GM21723 (cell line): ENCODE results near the gene PRR23A.
"Not testable (repeated sequence)": the region's sequence is repeated elsewhere in the genome, so short reads cannot be mapped to it uniquely, and the experiment has no call there.

ENCODE experiments used
- ATAC-seq: cut with Tn5 transposase; IDR thresholded peaks from one replicate; pipeline ENCODE4 v1.9.1; 2021; ENCODE audit warnings: mild to moderate bottlenecking, moderate library complexity; ENCODE audit not compliant: unreplicated experiment

Gene PRR23A

GRCh38 chr3:139006051-139006716 is at the start of gene PRR23A:
TSS of gene PRR23A (minus strand) at chr3:139006268. CDS start at chr3:139006268, 0 bp downstream.
- ATAC-seq: no peak

- no peak for ATAC-seq
These were observed 46.9 kb upstream of the PRR23A start for GRCh38 chr3:139052802-139053600.

GRCh38 chr3:139044366-139045210 is 38.5 kb upstream of the PRR23A start, which contains the start of gene PRR23C:
TSS of gene PRR23C (minus strand) at chr3:139044892. CDS start at chr3:139044620, 272 bp downstream.
- ATAC-seq: no peak

DNA sequence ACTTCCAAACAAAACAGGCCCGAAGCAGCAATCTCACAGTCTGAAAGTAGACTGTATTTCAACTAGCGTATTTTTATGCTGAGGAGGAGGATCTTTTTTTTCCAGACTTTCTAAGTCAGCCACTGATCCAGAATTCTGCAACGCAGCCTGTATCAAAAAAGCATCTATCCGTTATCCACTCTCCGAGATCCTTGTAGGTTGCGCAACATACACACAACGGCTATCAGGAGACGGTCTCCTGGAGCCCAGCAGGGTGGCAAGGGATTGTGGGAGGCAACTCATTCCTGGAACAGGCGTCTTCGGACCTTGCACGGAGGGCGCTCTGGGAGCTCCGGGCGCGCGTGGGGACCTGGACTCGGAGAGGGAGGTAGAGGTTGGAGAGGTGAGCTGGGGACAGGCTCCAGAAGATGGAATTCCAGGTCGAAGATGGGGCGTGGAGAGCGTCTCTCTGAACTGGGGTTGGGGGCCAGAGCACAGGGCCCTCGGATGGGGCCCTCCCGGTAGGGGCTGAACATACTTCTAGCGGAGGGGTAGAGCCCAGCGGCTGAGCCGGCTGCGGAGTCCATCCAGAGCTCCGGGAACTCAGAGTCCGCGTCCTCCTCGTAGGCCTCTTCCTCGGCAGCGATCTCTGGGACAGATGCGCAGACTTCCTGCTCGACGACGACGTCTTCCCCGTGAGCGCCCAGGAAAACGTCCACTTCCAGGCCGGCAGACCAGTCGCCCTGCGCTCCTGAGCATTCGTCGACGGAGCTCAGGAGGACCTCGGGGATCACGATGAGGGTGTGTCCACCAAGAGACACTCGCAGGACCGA is 37.7 kb upstream of the PRR23A start:
- no peak for ATAC-seq

DNA sequence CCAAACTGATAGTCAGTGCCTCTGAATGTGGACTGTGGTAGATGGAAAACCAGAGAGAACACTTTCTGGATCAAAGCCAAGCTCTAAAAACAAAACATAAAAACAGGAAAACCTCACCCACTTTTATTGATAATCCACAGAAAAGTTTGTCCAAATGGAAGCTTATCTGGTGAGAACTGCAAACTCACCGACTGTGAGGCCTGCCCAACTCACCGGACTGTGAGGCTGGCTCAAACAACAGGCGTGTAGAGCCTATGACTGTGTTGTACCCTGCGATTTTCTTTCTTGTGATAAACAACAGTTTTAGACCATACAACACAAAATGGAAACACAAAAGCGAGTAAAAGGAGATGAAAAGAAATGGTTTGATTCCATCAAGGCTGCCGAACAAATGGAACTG is 31.4 kb upstream of the PRR23A start:
- no peak for ATAC-seq

DNA sequence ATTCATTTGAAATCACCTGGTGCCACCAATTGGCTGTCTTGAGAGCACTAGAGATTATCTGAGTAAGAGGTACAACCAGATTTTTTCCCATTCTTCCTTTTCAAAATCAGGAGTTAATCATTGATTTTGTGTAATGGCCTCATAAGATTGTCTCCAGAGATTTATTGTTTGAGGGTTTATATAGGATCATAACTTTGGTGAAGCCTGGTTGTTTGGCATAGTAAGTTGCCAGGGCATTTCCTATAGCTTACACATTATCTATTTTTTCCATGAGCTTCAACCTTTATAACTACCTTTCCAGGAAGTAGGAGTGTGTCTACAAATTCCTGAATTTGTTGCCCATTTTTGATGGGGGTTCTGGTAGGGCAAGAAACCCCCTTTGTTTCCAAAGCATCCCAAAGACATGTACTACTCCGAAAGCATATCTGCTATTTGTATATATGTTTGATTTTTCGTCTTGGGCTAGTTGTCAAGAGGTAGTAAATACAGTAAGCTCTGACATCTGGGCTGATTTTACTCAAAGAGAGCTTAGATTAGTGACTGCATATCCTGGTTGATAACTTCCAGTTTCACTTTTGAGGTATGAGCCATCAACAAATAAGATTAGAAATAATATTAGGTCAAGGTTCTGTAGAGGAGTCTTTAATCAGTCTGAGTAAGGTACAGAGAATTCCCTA is 26.4 kb upstream of the PRR23A start:
- no peak for ATAC-seq

- ATAC-seq: not testable (repeated sequence)
These were observed 24.5 kb upstream of the PRR23A start for GRCh38 chr3:139030576-139030975.

DNA sequence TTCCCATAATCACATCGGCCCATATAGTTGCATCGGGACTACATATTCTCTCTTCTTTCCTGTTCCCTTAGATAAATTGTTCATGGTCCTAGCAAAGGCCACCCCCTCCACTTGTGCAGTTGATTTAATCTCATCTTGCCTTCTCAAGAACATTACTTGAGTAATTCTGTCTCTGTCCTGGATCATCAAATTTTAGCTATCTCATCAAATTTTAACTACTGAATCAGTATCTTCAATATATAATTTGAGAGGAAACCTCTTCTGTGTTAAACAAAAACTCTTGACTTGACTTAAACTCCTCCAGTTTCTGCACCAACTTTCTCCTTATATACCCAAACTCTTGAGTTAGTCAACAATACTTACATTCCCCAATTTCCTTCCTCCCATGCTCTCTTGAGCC is 18.9 kb upstream of the PRR23A start:
- ATAC-seq: no peak

DNA sequence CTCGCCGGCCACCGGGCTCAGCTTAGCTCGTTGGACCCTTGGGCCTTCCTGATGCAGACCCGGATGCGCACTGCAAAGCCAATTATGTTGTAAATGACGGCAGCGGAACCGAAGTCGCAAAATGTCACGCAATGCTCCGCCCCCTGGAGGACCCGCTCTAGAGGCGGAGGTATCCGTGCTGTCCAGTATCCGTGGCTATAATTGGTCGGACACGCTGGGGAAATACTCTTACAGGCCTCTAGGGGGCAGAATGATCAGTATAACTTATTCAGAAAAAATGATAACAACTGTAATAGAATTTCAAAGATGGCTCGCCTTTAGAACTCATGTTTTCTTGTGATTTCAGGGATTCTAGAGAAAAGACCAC is 14.8 kb upstream of the PRR23A start, which contains the start of gene PRR23B:
TSS of gene PRR23B (minus strand) at position 59 of the 367 bp plus-strand sequence. CDS start 265 bp downstream, outside the sequence.
- ATAC-seq: no peak

DNA sequence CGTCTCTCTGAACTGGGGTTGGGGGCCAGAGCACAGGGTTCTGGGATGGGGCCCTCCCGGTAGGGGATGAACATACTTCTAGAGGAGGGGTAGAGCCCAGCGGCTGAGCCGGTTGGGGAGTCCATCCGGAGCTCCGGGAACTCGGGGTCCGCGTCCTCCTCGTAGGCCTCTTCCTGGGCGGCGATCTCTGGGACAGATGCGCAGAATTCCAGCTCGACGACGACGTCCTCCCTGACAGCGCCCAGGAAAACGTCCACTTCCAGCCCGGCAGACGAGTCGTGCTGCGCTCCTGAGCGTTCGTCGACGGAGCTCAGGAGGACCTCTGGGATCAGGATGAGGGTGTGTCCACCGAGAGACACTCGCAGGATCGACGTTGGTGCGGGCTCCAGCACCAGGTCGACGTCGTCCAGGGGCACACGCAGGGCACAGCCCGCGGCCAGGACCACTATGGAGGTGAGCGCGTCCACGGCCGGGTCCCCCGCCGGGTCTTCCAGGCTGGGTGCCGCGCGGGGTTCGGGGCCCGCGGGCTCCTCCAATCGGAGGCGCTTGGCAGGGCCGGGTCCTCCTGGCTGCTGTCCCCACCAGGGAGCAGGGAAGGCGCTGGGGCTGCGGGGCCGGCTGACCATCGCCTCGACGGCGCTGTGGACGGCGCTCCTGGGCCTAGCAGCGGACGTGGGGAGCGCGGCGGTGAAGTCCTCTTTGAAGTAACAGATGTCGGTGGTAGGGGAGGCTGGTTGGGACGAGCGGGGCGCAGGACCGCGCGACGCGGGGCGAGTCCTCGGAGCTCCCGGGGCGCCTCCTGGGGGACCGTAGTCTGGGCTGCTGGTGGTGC is 14.2 kb upstream of the PRR23A start:
- no peak for ATAC-seq

DNA sequence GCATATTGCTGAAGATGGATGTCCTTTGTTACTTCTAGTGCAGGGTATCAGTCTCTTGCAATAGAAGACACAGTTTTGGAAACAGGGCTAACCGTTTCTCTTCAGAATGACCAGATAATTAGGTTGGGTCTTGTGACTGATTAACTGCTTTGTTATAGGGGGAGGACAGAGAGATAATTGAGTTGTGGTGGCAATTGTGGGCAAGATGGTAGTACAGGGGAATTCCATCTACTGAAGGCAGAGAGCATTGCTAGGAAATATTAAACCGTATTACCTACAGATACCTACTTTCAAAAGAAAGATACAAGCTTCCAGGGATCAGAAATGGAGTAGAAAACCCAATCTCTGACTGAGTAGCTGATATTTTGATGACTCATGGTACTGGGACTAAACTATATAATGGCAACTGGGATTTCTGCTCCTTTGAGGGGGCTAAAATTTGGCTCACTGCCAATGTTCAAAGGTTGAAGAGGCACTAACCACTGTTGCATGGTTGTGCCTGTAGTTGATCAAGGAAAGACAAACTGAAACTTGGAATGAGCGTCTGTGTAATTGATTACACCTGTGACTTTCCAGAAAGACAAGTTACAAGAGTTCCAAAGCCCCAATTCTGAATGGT is 10.5 kb upstream of the PRR23A start:
- ATAC-seq: no peak

DNA sequence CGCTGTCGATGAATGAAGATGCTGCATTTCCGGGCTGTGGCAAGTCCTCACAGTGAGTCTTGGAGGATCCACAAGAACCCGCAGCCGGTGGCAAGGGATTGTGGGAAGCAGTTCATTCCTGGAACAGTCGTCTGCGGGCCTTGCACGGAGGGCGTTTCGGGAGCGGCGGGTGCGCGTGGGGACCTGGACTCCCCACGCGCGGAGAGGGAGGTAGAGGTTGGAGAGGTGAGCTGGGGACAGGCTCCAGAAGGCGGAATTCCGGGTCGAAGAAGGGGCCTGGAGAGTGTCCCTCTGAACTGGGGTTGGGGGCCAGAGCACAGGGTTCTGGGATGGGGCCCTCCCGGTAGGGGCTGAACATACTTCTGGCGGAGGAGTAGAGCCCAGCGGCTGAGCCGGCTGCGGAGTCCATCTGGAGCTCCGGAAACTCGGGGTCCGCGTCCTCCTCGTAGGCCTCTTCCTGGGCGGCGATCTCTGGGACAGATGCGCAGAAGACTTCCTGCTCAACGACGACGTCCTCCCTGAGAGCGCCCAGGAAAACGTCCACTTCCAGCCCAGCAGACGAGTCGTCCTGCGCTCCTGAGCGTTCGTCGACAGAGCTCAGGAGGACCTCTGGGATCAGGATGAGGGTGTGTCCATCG is 593 bp downstream of the PRR23A start:
- no peak for ATAC-seq

DNA sequence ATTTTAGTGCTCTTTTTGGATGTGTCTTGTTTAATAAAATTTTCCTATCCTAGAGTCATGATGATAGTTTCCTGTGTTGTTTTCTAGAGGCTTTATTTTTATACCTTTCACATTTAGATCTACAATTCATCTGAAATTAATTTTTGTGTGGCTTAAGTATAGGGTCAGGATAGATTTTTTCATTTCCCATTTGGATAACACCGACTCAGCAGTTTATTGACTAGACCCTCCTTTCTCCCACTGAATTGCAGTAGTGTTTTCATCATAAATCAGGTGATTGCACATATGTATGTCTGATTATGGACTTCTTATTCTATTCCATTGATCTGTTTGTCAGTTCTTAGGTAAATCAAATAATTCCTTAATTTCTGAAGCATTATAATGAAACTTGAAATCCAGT is 10.4 kb downstream of the PRR23A start:
- no peak for ATAC-seq

GRCh38 chr3:138987181-138987580 is 18.9 kb downstream of the PRR23A start:
- ATAC-seq: no peak

GRCh38 chr3:138985932-138986331 is 20.1 kb downstream of the PRR23A start:
- ATAC-seq: no peak

- no peak for ATAC-seq
These were observed 21.3 kb downstream of the PRR23A start for GRCh38 chr3:138984816-138985215.

- no peak for ATAC-seq
These were observed 30.0 kb downstream of the PRR23A start for GRCh38 chr3:138976047-138976446.

GRCh38 chr3:138975351-138975750 is 30.7 kb downstream of the PRR23A start:
- no peak for ATAC-seq
